Measurements from ENCODE around the gene CSF1.

DNA sequence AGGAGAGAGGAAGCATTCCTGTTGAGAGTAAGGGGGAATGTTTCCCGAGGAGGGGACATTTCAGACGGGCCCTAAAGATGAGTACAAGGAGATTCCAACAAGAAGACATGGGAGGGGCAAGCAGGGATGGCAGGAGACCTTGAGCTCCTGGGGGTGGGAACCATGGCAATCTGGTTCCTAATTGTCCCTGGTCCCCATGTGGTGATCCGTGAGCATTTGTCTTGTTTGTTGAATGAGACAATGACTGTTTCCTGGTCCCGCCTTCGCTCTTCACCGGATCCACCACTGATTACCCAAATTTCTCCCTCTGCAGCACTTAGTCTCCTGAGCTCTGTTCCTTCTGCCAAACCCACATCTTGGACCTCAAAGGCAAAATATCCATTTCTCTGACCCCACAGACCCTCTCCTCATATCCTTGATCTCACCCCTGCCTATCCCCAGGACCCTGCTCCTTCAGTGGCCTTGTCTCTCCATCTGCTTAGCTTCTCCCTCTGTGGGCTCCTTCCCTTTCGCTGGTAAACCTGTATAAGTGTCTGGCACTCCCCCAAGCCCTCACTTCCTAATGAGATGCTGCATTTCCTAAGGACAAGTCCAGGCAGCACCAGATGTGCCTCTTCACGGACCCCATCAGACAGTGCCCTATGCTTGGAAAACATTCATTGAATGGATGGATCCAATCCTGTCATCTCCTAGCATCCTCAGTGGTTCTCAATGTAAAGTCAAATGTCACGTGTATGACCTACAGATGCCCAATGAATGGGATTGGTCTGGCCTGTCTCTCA, 8.3 kb upstream of the CSF1 start:
- TF ChIP-seq, protein P1, sequence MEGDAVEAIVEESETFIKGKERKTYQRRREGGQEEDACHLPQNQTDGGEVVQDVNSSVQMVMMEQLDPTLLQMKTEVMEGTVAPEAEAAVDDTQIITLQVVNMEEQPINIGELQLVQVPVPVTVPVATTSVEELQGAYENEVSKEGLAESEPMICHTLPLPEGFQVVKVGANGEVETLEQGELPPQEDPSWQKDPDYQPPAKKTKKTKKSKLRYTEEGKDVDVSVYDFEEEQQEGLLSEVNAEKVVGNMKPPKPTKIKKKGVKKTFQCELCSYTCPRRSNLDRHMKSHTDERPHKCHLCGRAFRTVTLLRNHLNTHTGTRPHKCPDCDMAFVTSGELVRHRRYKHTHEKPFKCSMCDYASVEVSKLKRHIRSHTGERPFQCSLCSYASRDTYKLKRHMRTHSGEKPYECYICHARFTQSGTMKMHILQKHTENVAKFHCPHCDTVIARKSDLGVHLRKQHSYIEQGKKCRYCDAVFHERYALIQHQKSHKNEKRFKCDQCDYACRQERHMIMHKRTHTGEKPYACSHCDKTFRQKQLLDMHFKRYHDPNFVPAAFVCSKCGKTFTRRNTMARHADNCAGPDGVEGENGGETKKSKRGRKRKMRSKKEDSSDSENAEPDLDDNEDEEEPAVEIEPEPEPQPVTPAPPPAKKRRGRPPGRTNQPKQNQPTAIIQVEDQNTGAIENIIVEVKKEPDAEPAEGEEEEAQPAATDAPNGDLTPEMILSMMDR (IDR thresholded peaks at IDR 0.05): no peak
- no peak for TF ChIP-seq POLR2A (IDR thresholded peaks at IDR 0.05)
